LNCaP clone FGC (cell line): ENCODE measurements around the gene SYNM.

Source experiments
- DNase-seq: peaks from one replicate; pipeline ENCODE4 v3.0.0-alpha.2; 2011; ENCODE audit warnings: low read depth
- H3K4me3 ChIP-seq: 2 replicates; pipeline ENCODE4 v1.5.1; 2011; ENCODE audit warnings: mild to moderate bottlenecking, low read depth, low read length, control low read depth
- CTCF ChIP-seq: IDR thresholded peaks from 2 replicates; pipeline ENCODE4 v1.5.1; 2012; ENCODE audit warnings: mild to moderate bottlenecking; ENCODE audit not compliant: control insufficient read depth, insufficient read depth; ENCODE audit errors: extremely low read depth

Gene SYNM

DNA sequence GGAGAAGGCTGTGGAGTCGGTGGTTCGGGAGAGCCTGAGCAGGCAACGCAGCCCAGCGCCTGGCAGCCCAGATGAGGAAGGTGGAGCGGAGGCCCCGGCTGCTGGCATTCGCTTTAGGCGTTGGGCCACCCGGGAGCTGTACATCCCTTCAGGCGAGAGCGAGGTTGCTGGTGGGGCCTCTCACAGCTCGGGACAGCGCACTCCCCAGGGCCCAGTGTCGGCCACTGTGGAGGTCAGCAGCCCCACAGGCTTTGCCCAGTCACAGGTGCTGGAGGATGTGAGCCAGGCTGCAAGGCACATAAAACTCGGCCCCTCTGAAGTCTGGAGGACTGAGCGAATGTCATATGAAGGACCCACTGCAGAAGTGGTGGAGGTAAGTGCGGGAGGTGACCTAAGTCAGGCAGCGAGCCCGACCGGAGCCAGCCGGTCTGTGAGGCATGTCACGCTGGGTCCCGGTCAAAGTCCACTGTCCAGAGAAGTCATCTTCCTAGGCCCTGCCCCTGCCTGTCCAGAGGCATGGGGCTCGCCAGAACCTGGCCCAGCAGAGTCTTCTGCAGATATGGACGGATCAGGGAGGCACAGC lies 26.7 kb downstream of the SYNM start:
- no peak overlapping the region for H3K4me3 ChIP-seq
- no peak for TF ChIP-seq CTCF
- DNase-seq = no peak

GRCh38 chr15:99132122-99132521 lies 27.2 kb downstream of the SYNM start:
- no peak for DNase-seq
- TF ChIP-seq CTCF = no peak
- no peak overlapping the region for H3K4me3 ChIP-seq

GRCh38 chr15:99132634-99133287 lies 27.9 kb downstream of the SYNM start:
- H3K4me3 ChIP-seq = no peak overlapping the region
- TF ChIP-seq CTCF = no peak
- DNase-seq = no peak

GRCh38 chr15:99134317-99134821 lies 29.5 kb downstream of the SYNM start:
- no peak overlapping the region for H3K4me3 ChIP-seq
- no peak for DNase-seq
- TF ChIP-seq CTCF = no peak

GRCh38 chr15:99135194-99135593 lies 30.3 kb downstream of the SYNM start:
- no peak for TF ChIP-seq CTCF
- DNase-seq = no peak
- no peak overlapping the region for H3K4me3 ChIP-seq

DNA sequence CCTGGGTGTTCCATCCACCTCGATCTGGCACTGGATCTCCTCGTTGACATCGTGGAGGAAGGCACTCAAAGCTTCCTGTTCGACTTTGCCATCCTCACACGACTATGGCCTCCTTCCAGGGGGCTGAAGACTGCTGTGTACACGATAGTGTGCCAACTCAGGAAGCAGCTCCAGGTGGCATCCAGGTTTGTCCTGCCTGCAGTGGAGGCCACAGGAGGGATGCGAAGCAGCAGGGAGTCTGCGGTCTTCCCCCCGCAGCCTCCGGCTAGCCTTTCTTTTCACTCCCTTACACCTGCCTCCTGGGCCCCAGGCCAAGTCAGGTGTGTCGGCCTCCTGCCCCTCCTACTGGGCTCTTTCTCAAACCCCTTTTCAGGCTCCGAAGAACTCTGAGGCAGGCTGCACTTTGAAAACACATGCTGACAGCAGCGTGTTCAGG lies 32.2 kb downstream of the SYNM start:
- H3K4me3 ChIP-seq = no peak overlapping the region
- no peak for TF ChIP-seq CTCF
- no peak for DNase-seq

DNA sequence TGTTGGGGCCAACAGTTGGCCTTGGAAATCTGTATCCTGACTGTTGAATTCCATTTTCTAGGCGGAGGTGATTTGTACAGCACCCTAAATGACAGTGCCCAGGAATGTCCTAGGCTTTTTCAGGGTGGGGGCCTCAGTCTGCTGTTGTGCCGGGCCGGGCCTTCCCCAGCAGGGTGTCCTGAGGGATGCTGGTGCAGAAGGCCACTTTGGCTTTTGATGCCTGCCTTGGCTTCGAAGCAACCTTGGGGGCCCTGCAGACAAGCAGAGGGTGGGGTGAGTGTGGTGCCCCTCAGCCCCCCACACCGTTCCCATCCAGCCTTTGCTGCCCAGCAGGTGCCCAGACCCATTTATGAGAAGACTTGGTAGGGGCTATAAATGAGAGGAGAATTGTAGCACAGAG lies 33.0 kb downstream of the SYNM start:
- no peak for DNase-seq
- TF ChIP-seq CTCF = no peak
- H3K4me3 ChIP-seq = no peak overlapping the region
